Measurements from ENCODE around the gene ANKRD6.

The ANKRD6 gene

DNA sequence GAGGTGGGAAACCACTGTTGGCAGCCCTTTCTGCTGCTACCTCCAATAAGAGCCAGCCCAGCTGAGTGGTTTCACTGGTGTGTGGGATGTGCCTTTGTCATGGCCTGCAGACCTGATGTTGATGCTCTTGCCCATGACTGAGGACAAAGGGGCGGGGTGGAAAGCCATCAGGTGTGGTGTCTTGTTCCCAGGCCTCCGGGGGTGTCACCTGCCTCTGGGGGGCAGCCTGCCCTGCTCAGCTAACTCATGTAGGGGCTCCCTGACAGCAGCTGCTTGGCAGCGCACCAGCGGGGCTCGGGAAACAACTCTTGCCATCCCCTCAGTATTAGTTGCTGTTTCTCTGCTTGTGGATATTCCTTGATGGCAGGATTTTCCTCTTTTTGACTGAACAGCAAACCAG lies 114.3 kb downstream of the ANKRD6 start:
- TF ChIP-seq, protein P1, sequence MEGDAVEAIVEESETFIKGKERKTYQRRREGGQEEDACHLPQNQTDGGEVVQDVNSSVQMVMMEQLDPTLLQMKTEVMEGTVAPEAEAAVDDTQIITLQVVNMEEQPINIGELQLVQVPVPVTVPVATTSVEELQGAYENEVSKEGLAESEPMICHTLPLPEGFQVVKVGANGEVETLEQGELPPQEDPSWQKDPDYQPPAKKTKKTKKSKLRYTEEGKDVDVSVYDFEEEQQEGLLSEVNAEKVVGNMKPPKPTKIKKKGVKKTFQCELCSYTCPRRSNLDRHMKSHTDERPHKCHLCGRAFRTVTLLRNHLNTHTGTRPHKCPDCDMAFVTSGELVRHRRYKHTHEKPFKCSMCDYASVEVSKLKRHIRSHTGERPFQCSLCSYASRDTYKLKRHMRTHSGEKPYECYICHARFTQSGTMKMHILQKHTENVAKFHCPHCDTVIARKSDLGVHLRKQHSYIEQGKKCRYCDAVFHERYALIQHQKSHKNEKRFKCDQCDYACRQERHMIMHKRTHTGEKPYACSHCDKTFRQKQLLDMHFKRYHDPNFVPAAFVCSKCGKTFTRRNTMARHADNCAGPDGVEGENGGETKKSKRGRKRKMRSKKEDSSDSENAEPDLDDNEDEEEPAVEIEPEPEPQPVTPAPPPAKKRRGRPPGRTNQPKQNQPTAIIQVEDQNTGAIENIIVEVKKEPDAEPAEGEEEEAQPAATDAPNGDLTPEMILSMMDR (IDR thresholded peaks at IDR 0.05; ENCODE audit: low read length, missing control alignments), result no peak
- no peak overlapping the region for H3K4me3 ChIP-seq (replicated peaks; ENCODE audit: low read depth, low read length)

DNA sequence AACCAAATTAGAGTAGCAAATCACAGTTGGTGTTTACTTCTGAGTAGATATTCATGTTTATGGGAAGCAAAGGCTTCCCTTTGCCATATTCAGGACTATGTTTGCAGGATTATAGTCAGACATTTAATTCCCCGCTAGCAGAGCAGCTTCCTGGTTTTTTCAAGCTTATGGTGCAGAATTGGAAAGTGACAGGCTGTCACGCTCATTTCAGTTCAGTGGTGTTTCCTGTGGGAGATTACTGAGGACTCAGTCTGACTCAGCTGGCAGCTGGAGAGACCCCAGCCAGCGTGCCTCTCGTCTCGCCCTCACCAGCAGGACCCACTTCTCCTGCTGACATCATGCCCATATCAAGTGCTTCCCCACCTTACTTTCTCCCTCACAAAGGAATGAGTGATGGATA lies 120.5 kb downstream of the ANKRD6 start:
- no peak overlapping the region for H3K4me3 ChIP-seq (replicated peaks; ENCODE audit: low read depth, low read length)
- no peak for DNase-seq (ENCODE audit: low read depth)
- TF ChIP-seq, protein P1 (IDR thresholded peaks at IDR 0.05; ENCODE audit: low read length, missing control alignments), result no peak

More for the DNA sequence above, 114.3 kb downstream of the ANKRD6 start:
- DNase-seq (ENCODE audit: low read depth), result no peak

DNA sequence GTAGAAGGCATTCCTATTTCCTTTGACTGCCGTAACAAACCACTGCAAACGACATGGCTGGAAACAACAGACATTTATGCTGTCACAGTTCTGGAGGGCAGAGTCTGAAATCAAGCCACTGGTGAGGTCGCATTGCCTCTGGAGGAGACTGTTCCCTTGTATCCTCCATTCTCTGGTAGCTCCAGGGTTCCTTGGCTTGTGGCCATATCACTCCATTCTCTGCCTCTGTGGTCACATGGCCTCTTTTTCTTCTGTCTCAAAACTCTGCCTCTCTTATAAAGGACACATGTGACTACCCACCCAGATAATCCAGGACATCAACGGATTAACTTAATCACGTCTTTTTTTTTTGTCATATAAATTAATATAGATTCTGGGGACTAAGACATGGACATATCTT lies 121.2 kb downstream of the ANKRD6 start:
- H3K4me3 ChIP-seq (replicated peaks; ENCODE audit: low read depth, low read length), result no peak overlapping the region
- TF ChIP-seq, protein P1 (IDR thresholded peaks at IDR 0.05; ENCODE audit: low read length, missing control alignments), result no peak

DNA sequence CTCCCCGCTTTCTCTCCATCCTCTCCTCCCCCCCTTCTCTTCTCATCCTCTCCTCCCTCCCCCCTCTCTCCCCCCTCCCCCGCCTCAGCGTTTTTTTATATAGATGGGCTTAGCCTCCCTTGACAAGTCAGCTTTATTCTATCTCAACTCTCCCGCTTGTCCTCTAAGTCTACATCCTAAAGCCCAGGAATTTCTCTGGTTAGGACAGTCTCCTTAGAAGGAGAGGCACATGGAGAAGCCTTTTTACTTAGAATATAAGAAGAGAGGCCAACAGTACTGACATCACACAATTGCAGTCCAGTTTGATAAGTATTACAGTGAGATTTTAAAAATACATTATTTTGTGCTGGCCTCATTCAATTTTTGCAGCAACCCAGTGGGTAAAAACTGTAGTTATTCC lies 122.1 kb downstream of the ANKRD6 start:
- TF ChIP-seq, protein P1 (IDR thresholded peaks at IDR 0.05; ENCODE audit: low read length, missing control alignments), result no peak
- H3K4me3 ChIP-seq (replicated peaks; ENCODE audit: low read depth, low read length), result no peak overlapping the region
- DNase-seq (ENCODE audit: low read depth), result no peak

More for the DNA sequence above, 121.2 kb downstream of the ANKRD6 start:
- DNase-seq (ENCODE audit: low read depth), result no peak

DNA sequence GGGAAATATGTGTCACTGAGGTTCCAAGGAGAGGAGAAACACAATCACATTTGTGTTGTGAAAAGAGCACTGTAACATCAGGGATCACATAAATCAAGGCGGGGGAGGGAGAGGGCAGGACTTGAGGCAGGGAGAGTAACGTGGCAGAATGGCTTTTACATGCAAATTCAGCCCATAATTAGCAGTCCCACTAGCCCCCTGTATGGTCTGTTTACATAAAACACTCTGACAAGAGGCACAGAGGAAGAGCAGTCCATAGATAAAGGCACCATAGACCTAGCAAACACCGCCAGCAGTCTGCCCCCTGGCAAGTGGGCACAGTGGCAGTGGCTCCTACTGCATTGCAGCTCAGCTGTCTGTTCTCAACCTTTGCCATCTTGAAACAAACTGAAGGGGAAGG lies 122.9 kb downstream of the ANKRD6 start:
- no peak for DNase-seq (ENCODE audit: low read depth)
- TF ChIP-seq, protein P1 (IDR thresholded peaks at IDR 0.05; ENCODE audit: low read length, missing control alignments), result no peak

DNA sequence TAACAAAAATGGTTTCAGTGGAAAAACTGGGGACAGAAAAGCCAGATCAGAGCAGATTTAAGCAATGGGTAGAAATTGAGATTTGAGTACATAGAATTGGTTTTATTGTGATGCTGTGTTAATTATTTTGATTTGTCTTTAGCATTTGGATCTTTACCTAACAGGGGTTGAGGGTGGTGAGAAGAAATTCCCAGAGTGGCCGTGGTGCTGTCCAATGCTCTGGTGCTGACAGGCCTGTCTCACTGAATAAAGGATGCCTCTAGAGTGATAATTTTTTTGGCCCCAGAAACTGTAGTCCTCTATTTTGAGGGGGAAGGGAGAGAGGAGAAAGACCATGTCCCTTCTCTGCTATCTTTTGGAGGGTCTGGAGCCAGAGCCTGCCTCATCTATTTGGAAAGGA lies 126.5 kb downstream of the ANKRD6 start:
- H3K4me3 ChIP-seq (replicated peaks; ENCODE audit: low read depth, low read length), result no peak overlapping the region
- peak; percentile 13 for DNase-seq (ENCODE audit: low read depth)
- TF ChIP-seq, protein P1 (IDR thresholded peaks at IDR 0.05; ENCODE audit: low read length, missing control alignments), result no peak

More for the DNA sequence above, 122.9 kb downstream of the ANKRD6 start:
- H3K4me3 ChIP-seq (replicated peaks; ENCODE audit: low read depth, low read length), result no peak overlapping the region

Data from fibroblast of pulmonary artery (primary cell).